Cardiac fibroblast (primary cell): Measurements from ENCODE around the gene SIRPA.

Source experiments
- DNase-seq, 2 donors: peaks; one replicate each; pipeline versions ENCODE4 v3.0.0 to v3.0.0-alpha.2; 2010; ENCODE audit warnings: low read depth in 2 of 2
- H3K4me3 ChIP-seq, 2 donors: replicated peaks in 1 of 2; 1 replicate in 1 of 2; 2 replicates in 1 of 2; pipeline ENCODE4 v1.5.1; 2011; ENCODE audit warnings: low read depth in 2 of 2, low read length in 2 of 2, mild to moderate bottlenecking in 2 of 2, moderate library complexity in 1 of 2
- TF ChIP-seq, protein P1 (sequence below): IDR thresholded peaks from one replicate; pipeline ENCODE4 v1.5.1; 2011; ENCODE audit warnings: low read depth, mild to moderate bottlenecking, low read length, inconsistent platforms

Gene SIRPA

GRCh38 chr20:1973601-1974440 is 78.6 kb downstream of the SIRPA start:
- TF ChIP-seq, protein P1, sequence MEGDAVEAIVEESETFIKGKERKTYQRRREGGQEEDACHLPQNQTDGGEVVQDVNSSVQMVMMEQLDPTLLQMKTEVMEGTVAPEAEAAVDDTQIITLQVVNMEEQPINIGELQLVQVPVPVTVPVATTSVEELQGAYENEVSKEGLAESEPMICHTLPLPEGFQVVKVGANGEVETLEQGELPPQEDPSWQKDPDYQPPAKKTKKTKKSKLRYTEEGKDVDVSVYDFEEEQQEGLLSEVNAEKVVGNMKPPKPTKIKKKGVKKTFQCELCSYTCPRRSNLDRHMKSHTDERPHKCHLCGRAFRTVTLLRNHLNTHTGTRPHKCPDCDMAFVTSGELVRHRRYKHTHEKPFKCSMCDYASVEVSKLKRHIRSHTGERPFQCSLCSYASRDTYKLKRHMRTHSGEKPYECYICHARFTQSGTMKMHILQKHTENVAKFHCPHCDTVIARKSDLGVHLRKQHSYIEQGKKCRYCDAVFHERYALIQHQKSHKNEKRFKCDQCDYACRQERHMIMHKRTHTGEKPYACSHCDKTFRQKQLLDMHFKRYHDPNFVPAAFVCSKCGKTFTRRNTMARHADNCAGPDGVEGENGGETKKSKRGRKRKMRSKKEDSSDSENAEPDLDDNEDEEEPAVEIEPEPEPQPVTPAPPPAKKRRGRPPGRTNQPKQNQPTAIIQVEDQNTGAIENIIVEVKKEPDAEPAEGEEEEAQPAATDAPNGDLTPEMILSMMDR, result no peak
- no peak for DNase-seq
- no peak overlapping the region for H3K4me3 ChIP-seq

- H3K4me3 ChIP-seq, result no peak overlapping the region
- TF ChIP-seq, protein P1, result no peak
- DNase-seq, result no peak
Measured at GRCh38 chr20:1975291-1975690, 80.1 kb downstream of the SIRPA start.

- TF ChIP-seq, protein P1, result no peak
- no peak for DNase-seq
- no peak overlapping the region for H3K4me3 ChIP-seq
Measured at GRCh38 chr20:1979106-1979778, 84.0 kb downstream of the SIRPA start.

DNA sequence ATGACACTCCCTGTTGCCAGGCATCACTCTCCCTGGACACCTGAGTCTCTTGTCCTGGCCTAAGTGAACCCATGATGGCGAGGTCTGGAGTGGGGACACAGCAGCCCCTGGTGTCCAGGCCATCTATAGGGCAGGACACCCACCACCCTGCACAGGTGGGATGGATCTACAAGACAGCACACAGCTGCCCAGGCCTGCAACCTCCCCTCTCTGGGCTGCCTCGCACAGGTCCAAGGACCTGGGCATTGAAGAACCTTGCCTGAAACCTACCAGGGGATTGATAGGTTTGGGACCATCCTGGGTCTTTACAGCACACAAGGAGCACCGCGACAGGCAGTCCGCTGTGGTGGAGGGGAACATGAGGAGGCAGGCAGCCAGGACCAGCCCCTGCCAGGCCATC is 87.5 kb downstream of the SIRPA start:
- no peak overlapping the region for H3K4me3 ChIP-seq
- TF ChIP-seq, protein P1, result no peak
- DNase-seq, result no peak

GRCh38 chr20:1983301-1983700 is 88.1 kb downstream of the SIRPA start:
- DNase-seq, result no peak
- TF ChIP-seq, protein P1, result no peak
- H3K4me3 ChIP-seq, result no peak overlapping the region

DNA sequence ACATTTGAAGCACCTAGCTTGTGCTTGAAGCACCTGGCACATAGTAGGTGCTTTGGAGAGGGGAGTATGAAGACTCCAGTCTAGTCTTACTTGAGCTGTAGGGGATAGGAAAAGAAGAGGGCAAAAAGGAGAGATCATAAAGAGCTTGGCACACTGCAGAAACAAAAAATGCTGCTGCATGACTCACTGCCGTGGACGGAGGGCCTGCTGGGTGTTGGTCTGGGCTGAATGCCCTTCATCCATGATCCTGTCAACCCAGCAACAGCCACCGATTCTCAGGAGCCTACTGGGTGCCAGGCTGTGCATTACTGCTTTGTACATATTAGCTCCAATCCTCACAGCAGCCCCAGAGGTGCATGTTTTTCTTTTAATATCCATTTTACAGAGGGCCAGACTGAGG is 92.6 kb downstream of the SIRPA start:
- DNase-seq, result peak; percentile 5 to 35
- no peak overlapping the region for H3K4me3 ChIP-seq
- TF ChIP-seq, protein P1, result no peak
